ENCODE measurements around the gene GPC3.

DNA sequence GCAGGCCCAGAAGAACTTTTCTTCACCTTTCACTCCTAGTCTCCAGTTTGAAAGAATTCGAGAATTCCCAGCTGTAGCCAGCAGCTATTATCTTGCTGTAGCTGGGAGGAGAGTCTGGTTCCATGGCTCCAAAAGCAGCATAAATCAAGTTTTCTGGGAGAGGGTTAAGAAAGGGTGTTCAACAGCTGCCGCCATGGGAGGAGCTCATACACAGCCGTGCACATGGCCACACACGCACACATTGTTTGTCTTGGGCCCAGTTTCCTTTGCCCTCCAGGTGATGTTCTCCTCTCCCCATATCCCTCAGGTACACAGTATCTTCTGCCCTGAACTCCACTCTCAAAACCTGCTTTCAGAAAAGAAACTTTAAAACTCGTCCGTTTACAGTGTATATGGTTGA lies 4.1 kb upstream of the GPC3 start:
- TF ChIP-seq MAX (IDR thresholded peaks at IDR 0.05), result no peak
- TF ChIP-seq POLR2AphosphoS5 (IDR thresholded peaks at IDR 0.05; ENCODE audit: low read depth, low read length), result no peak
- TF ChIP-seq EZH2 (IDR thresholded peaks at IDR 0.05), result no peak
- TF ChIP-seq FOSL1 (IDR thresholded peaks at IDR 0.05; ENCODE audit: low read depth), result no peak
- no peak for TF ChIP-seq POLR2A (IDR thresholded peaks at IDR 0.05; ENCODE audit: borderline replicate concordance, extremely low read depth, insufficient read depth, insufficient read length)
- TF ChIP-seq TCF7L2 (IDR thresholded peaks at IDR 0.05; ENCODE audit: borderline replicate concordance, extremely low read depth, insufficient read depth, insufficient read length), result no peak
- no peak for TF ChIP-seq CTCF (IDR thresholded peaks at IDR 0.05 in 2 of 3, conservative IDR thresholded peaks at IDR 0.05 in 1 of 3; ENCODE audit: borderline replicate concordance in 1 of 3, insufficient read depth in 1 of 3, low read depth in 2 of 3, low read length in 2 of 3)
- TF ChIP-seq RAD21 (IDR thresholded peaks at IDR 0.05; ENCODE audit: low read depth), result no peak
- TF ChIP-seq JUND (IDR thresholded peaks at IDR 0.05), result no peak
- no peak for TF ChIP-seq CEBPB (IDR thresholded peaks at IDR 0.05; ENCODE audit: low read depth)
- no peak for TF ChIP-seq ELF1 (IDR thresholded peaks at IDR 0.05; ENCODE audit: borderline replicate concordance, low read depth)
